ENCODE data around the gene GNAO1.

The GNAO1 gene

DNA sequence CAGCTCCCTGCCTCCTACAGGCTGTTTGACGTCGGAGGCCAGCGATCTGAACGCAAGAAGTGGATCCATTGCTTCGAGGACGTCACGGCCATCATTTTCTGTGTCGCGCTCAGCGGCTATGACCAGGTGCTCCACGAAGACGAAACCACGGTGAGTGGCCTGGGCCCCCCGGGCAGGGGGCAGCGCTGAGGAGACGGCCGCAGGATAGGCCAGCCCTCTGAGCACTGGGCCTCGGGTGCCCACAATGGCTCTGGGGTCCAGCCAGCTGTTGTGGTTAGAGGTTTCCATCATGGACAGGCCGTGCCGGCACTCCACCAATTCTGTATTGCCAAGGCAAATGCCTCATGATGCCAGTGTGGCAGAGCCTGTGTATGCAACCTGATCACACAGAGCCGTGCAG is 145.4 kb downstream of the GNAO1 start:
- no peak for DNase-seq (ENCODE audit: low spot score)

DNA sequence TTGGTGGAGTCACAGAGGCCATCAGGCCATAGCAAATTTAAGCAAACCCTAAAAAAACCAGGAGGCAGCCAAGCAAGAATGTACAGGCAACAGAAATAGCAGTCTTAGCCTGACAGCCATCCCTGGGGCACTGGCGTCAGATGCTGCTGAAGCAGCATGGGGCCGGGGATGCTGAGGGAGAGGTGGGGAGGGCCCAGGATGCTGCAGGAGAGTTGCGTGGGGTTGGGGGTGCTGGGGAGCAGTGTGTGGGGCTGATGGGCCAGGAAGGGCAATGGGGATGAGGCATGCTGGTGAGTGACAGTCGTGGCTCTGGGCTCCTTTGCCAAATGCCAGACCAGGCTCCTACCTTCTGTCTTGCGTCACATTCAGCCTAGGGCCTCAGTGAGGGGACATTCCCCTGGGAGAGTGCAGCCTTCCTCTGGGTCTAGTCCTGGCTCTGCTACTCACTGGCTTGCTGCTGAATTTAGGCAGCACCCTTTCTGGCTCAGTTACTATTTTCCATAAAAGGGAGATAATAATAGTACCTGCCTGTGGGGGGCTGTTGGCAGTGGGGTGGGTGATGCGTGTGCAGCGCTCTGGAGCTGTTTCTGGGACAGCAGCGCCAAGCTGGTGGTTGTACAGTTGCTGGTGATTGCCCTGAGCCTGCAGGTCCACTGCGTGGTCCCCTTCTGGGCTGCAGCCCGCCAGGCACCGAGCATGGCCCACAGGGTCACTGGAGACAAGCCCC is 146.0 kb downstream of the GNAO1 start:
- no peak for DNase-seq (ENCODE audit: low spot score)

GRCh38 chr16:56337858-56338325 is 146.6 kb downstream of the GNAO1 start:
- DNase-seq (ENCODE audit: low spot score): no peak

DNA sequence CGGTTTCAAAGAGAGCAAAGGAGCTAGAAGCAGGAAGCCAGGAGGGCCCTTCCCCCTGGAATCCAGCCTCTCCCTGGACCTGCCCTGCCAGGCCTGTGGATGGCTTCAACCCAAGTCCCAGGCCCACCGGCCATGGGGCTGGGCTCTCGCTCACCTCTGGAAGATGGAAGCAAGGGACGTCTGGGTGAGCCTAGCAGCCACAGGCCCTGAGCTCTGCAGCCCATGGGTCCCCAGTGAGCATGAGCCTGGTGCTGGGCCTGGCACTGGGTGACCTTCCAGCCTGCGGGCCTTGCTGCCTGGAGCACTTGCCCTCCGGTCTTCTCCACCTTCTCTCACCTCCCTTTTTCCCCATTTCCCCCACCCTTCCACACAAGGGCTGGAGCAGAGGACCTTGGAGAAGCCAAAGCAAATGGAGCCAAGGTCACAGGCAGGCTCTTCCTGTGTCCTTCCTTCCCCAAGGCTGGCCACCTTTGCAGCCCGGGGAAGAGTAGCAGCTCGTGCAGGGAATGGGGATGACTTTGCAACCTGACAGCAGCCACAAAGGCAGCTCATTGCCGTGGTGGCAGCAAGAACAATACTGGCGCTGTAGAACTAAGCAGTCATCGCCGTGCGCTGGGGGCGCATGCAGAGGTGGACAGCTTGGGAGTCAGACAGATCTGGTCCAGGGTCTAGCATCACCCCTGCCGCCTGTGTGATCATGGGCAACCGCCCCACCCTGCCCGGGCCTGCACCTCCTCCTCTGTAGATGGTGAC is 147.5 kb downstream of the GNAO1 start:
- DNase-seq (ENCODE audit: low spot score): no peak

- no peak for DNase-seq (ENCODE audit: low spot score)
Observed at GRCh38 chr16:56339431-56340195, 148.3 kb downstream of the GNAO1 start.

- DNase-seq (ENCODE audit: low spot score): no peak
Observed at GRCh38 chr16:56340416-56340815, 149.1 kb downstream of the GNAO1 start.

DNA sequence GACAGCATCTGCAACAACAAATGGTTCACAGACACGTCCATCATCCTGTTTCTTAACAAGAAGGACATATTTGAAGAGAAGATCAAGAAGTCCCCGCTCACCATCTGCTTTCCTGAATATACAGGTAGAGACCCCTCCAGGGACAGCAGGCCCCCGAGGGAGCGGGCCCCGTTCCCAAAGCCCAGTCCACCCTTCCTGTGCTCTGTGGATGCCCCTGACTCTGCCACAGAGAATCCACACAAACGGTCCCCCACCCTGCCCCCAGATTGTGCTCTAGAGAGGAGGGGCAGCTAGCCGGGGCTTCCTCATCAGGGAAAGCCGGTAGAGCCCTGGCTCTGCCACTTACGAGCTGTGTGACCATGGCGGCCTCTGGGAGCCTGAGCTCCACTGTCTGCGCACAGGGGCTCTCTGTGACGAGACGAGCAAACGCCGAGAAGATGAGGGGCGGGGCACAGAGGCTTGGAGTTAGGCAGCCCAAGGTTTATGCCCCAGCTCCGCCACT is 149.6 kb downstream of the GNAO1 start:
- DNase-seq (ENCODE audit: low spot score): no peak

DNA sequence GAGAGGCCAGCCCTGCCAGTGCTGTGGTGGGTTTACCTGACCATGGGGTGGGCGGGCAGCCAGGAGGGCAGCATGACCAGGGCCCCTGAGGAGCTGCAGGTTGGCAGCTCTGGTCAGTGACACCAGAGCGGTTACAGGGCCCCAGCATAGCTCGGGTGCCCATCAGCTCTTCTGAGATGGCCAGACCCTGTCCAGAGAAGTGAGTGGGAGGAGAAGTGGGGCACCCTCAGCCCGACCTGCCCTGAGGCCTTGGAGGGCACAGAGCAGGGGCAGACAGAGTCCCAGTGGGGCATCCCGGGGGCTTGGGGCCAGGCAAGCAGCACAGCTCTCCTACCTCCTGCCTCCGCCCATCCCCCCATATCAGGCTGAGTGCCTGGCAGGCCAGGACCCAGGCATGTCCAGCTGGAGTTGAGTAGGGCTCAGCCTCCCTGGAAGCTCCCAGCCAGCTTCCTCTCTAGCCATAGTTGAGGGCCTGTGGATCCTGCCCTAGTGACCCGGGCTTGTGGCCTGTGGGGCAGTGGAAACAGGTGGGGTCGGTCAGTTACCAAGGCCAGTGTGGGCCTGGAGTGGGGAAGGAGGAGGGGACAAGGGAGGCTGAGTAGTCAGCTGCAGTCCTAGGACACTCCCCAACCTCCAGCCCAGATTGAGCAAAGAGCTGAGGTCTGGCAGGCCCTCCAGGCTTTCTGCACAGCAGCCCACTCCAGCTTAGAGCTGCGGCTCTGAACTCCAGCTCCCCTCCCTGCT is 150.5 kb downstream of the GNAO1 start:
- no peak for DNase-seq (ENCODE audit: low spot score)

DNA sequence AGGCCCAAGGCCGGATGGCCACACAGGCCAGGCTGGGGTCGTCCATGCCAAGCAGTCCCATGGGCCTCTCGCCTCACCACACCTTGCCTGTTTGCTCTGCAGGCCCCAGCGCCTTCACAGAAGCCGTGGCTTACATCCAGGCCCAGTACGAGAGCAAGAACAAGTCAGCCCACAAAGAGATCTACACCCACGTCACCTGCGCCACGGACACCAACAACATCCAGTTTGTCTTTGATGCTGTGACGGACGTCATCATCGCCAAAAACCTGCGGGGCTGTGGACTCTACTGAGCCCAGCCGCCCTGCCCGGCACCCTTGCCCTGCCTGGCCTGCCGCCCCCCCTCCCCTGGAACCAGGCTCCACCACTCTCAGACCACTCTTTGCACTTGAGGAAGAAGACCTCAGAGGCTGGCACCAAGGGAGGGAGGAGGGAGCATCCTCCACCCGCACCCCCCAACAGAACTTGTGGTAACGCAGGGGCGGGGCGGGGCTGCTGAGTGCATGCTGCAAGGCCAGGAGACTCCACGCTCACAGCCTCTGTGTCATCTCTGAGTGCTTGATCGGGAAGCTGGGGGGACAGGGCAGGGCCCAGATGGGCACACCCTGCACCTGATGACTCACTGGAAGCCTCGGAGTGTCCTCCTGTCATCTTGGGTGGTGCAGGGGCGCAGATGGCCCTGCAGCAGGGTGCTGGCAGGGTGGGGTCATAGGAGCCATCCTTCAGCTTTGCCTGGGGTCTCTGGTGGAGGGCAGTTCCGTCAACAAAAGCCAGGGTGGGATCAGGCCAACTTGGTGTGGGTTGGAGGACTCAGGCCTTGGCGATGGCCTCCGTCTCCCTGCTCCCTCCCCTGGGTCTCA is 152.6 kb downstream of the GNAO1 start:
- no peak for DNase-seq (ENCODE audit: low spot score)

DNA sequence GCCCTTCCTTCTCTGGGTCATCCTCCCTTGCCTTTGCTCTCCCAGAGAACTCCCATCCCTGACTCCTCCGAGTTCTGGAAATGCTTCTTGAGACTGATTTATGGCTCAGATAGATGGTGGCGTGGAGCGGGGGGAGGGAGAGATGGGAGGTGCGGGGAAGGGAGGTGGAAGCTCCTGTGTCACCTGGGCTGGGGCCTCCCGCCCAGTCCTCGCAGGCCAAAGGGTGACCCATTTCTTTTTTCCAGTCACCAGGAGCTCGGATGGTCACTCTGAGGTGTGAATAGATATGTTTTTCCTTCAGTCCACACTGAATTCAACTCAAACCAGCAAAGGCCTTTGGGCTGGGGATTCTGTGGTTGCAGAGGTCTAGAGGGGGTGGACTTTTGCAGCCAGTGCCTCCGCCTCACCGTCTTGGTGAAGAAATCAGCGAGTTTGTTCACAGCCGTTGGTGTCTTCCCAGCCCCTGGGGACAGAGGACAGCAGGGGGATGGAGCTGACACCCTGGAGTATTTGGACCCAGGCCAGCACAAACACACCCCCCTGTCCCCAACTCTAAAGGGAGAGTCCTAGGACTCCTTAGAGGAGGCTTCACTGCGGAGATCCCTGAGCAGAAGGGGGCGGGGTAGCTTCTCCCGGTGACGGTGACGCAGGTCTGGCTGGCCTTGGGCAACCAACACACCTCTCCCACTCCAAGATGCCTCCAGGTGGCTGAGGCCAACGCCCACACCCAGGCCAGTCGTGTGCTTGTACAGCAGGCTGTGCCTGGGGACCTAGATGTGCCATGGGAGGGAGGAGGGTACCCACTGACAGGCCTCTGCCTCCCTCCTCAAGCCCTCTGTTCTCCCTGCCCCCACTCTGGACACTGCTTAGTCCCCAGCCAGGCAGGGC is 153.5 kb downstream of the GNAO1 start:
- DNase-seq (ENCODE audit: low spot score): no peak

GRCh38 chr16:56345406-56346050 is 154.2 kb downstream of the GNAO1 start:
- DNase-seq (ENCODE audit: low spot score): no peak

GRCh38 chr16:56346131-56346890 is 155.0 kb downstream of the GNAO1 start:
- DNase-seq (ENCODE audit: low spot score): no peak

DNA sequence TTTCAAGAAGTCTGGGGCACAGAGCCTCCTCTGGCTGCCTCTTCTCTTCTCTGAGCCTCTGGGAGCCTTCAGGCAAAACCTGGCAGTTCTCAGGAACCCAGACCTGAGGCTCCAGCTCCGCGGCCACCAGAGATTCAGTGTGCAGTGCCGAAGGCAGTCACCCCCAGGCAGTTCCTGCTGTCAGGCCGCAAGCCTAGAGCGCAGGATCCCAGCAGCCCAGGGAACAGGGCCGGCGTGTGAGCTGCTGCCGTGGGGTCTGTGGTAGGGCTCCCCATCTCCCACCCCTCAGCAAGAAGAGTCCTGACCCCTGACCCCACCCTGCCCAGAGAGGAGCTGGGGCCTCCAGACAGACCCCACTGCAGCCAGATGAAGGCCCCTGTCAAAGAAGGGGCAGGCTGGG is 155.9 kb downstream of the GNAO1 start:
- no peak for DNase-seq (ENCODE audit: low spot score)

GRCh38 chr16:56347670-56348069 is 156.4 kb downstream of the GNAO1 start:
- no peak for DNase-seq (ENCODE audit: low spot score)

DNA sequence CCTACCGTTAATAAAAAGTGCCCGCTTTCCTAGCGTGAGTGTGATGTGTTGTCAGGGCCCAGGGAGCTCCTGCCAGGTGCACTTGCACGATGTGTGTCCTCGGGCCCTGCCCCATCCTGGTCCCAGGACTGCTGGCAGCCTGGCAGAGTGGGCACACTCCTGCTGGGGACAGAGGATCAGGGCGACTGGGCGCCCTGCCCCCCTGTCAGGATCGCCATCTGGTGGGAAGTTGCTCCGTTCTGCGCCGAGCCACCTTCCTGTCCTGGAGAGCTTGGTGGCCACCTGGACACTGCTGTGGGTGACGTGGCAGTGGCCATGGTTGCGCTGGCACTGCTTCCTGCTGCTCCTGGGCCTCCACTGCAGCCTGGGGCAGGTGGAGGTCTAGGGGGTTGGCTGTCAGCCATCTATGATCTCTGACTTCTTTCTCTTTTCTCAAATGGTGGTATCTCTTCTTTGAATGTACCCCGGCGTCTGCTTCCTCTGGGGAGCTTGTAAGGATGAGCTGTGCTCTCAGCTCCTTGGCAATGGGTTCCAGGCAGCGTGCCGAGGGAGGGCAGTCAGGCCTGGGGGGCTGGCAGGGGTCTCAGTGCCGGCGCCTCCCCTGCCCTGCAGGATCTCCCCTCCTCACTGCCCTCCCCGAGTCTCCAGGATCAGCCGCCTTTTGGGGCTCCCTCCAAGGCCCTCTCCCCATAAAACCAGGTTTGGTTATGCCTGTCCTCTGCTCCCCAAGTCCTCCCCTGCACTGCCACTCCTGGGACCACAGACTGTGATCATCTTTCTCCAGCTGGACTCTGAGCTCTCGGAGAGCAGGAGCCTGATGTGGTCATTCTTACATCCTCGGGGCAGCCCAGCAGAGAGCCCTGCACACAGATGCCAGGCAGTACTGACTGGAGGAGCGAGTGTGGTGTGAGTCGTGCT is 157.1 kb downstream of the GNAO1 start:
- no peak for DNase-seq (ENCODE audit: low spot score)

- no peak for DNase-seq (ENCODE audit: low spot score)
Observed at GRCh38 chr16:56349086-56349415, 157.8 kb downstream of the GNAO1 start.

- DNase-seq (ENCODE audit: low spot score): no peak
Observed at GRCh38 chr16:56349711-56350161, 158.4 kb downstream of the GNAO1 start.
